ENCODE data around the gene PIK3CG. TPM values are rescaled to one million over a fixed set of nuclear protein-coding genes. Genes with fewer than 3 reads are reported as not detected.

The PIK3CG gene
- polyA plus RNA-seq, 3 donors = 17.9 to 31.2 (median 20.7) TPM

DNA sequence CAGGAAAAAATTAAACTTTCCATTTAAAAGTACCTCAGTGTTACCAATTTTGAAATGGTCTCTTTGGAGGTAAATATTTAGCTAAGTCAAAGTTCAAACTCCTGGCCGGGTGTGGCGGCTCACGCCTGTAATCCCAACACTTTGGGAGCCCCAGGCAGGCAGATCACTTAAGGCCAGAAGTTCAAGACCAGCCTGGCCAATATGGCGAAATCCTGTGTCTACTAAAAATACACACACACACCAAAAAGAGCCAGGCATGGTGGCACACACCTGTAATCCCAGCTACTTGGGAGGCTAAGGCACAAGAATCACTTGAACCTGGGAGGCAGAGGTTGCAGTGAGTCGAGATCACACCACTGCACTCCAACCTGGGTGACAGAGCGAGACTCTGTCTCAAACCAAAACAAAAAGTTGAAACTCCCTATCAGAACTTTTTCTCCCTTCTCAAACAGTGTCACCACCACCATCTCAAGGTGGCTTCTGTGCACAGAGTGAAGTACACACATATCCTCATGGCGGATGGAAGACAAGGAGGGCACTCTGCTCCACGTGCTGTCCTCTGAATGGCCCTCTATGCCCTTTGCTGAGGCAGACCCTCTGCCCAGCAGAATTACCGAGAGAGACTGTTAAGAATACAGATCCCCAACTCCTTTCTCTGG, 11.7 kb upstream of the PIK3CG start:
- no peak overlapping the region for H3K9ac ChIP-seq (ENCODE audit: insufficient read depth, low read length, poor library complexity, severe bottlenecking)
- no peak overlapping the region for H3K4me3 Mint-ChIP-seq
- intact Hi-C loops (cut with micrococcal nuclease) = no loop called here
- H3K27ac ChIP-seq (ENCODE audit: low read depth in 1 of 2, low read length in 2 of 2) = no peak overlapping the region
- DNase-seq = no peak
- peaks cover 22% of the 10 kb centered on the region for H3K4me1 Mint-ChIP-seq
- H3K27me3 ChIP-seq (ENCODE audit: control insufficient read depth in 2 of 2, insufficient read depth in 2 of 2, low read length in 2 of 2) = no peaks in the 10 kb centered on the region
- TF ChIP-seq, protein P1, sequence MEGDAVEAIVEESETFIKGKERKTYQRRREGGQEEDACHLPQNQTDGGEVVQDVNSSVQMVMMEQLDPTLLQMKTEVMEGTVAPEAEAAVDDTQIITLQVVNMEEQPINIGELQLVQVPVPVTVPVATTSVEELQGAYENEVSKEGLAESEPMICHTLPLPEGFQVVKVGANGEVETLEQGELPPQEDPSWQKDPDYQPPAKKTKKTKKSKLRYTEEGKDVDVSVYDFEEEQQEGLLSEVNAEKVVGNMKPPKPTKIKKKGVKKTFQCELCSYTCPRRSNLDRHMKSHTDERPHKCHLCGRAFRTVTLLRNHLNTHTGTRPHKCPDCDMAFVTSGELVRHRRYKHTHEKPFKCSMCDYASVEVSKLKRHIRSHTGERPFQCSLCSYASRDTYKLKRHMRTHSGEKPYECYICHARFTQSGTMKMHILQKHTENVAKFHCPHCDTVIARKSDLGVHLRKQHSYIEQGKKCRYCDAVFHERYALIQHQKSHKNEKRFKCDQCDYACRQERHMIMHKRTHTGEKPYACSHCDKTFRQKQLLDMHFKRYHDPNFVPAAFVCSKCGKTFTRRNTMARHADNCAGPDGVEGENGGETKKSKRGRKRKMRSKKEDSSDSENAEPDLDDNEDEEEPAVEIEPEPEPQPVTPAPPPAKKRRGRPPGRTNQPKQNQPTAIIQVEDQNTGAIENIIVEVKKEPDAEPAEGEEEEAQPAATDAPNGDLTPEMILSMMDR (IDR thresholded peaks at IDR 0.05) = no peak
- no peaks in the 10 kb centered on the region for H4K20me1 ChIP-seq (ENCODE audit: insufficient read depth, low read length)
- H3K27ac Mint-ChIP-seq = no peak overlapping the region
- peaks cover 7 to 20% of the 10 kb centered on the region in 2 donors for H3K4me1 ChIP-seq (ENCODE audit: control insufficient read depth in 1 of 2, insufficient read depth in 2 of 2, low read length in 2 of 2)
- no peaks in the 10 kb centered on the region for H3K79me2 ChIP-seq (ENCODE audit: insufficient read depth, low read length)
- peaks cover 6 to 7% of the 10 kb centered on the region in 2 donors for H3K36me3 Mint-ChIP-seq
- H2AFZ ChIP-seq (ENCODE audit: insufficient read depth, low read depth, low read length, poor library complexity, severe bottlenecking) = no peak overlapping the region
- no peak overlapping the region for H3K4me3 ChIP-seq (replicated peaks in 1 of 3; ENCODE audit: low read depth in 2 of 3, low read length in 3 of 3)
- 98% methylated on average over 8 of the region's 9 CpGs for WGBS (ENCODE audit: insufficient coverage)
- peaks cover 4 to 14% (median 7%) of the 10 kb centered on the region in 7 donors for H3K9me3 Mint-ChIP-seq
- peaks cover 0 to 6% of the 10 kb centered on the region in 2 donors for H3K9me3 ChIP-seq (replicated peaks in 1 of 2; ENCODE audit: control insufficient read depth in 1 of 2, insufficient read depth in 1 of 2, low read length in 2 of 2)
- H3K27me3 Mint-ChIP-seq (ENCODE audit: low read depth in 3 of 3) = peaks cover 0 to 1% (median 0%) of the 10 kb centered on the region in 3 donors
- H3K4me2 ChIP-seq (replicated peaks; ENCODE audit: extremely low read depth, low read length, poor library complexity, severe bottlenecking) = no peak overlapping the region
- H3K36me3 ChIP-seq (replicated peaks in 1 of 2; ENCODE audit: control insufficient read depth in 1 of 2, insufficient read depth in 2 of 2, low read length in 2 of 2) = no peaks in the 10 kb centered on the region

DNA sequence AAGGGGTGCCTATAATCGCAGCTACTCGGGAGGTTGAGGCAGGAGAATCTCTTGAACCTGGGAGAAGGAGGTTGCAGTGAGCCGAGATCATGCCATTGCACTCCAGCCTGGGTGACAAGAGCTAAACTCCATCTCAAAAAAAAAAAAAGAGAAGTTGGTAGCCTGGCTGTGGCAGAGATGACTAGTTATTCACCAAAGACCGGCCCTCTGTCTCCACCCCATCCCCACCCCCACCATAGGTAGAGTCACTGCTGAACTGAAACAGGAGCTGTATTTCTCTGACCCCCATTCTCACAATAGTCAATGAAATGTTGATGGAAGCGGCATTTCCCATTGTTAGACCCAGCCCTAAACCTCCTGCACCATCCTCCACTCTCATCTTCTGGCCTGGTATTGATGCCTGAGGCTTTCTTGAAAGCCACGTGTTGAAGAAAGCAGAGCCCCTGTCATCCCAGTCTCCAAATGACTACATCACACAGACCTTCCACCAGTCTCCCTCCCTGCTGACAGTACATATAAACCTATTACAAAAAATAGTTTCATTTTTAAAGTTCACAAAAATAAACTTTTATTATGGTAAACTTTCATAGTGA, 9.4 kb upstream of the PIK3CG start:
- peaks cover 6 to 19% (median 18%) of the 10 kb centered on the region in 7 donors for H3K9me3 Mint-ChIP-seq
- intact Hi-C loops (cut with micrococcal nuclease) = no loop called here
- no peaks in the 10 kb centered on the region for H4K20me1 ChIP-seq (ENCODE audit: insufficient read depth, low read length)
- H3K27ac ChIP-seq (ENCODE audit: low read depth in 1 of 2, low read length in 2 of 2) = no peak overlapping the region
- peak overlapping the region in 6 of 7 donors; percentile 3 to 76 (median 31) for H3K27ac Mint-ChIP-seq
- H3K4me1 ChIP-seq (ENCODE audit: control insufficient read depth in 1 of 2, insufficient read depth in 2 of 2, low read length in 2 of 2) = peaks cover 25 to 38% of the 10 kb centered on the region in 2 donors
- H3K4me2 ChIP-seq (replicated peaks; ENCODE audit: extremely low read depth, low read length, poor library complexity, severe bottlenecking) = no peak overlapping the region
- H3K36me3 ChIP-seq (replicated peaks in 1 of 2; ENCODE audit: control insufficient read depth in 1 of 2, insufficient read depth in 2 of 2, low read length in 2 of 2) = no peaks in the 10 kb centered on the region
- no peaks in the 10 kb centered on the region for H3K27me3 ChIP-seq (ENCODE audit: control insufficient read depth in 2 of 2, insufficient read depth in 2 of 2, low read length in 2 of 2)
- H3K9me3 ChIP-seq (replicated peaks in 1 of 2; ENCODE audit: control insufficient read depth in 1 of 2, insufficient read depth in 1 of 2, low read length in 2 of 2) = peaks cover 0 to 16% of the 10 kb centered on the region in 2 donors
- peaks cover 37% of the 10 kb centered on the region for H3K4me1 Mint-ChIP-seq
- 94% methylated on average over 2 of the region's 6 CpGs for WGBS (ENCODE audit: insufficient coverage)
- TF ChIP-seq, protein P1 (IDR thresholded peaks at IDR 0.05) = no peak
- H3K27me3 Mint-ChIP-seq (ENCODE audit: low read depth in 3 of 3) = peaks cover 0 to 1% (median 0%) of the 10 kb centered on the region in 3 donors
- peaks cover 9 to 11% of the 10 kb centered on the region in 2 donors for H3K36me3 Mint-ChIP-seq
- no peak overlapping the region for H2AFZ ChIP-seq (ENCODE audit: insufficient read depth, low read depth, low read length, poor library complexity, severe bottlenecking)
- no peak overlapping the region for H3K9ac ChIP-seq (ENCODE audit: insufficient read depth, low read length, poor library complexity, severe bottlenecking)
- H3K4me3 Mint-ChIP-seq = no peak overlapping the region
- DNase-seq = peak in 2 of 3 donors; percentile 15 to 16
- no peak overlapping the region for H3K4me3 ChIP-seq (replicated peaks in 1 of 3; ENCODE audit: low read depth in 2 of 3, low read length in 3 of 3)
- no peaks in the 10 kb centered on the region for H3K79me2 ChIP-seq (ENCODE audit: insufficient read depth, low read length)

Data from CD14-positive monocyte (primary cell).